Sigmoid colon (tissue), 4 donors: ENCODE measurements around the gene LCORL.

Experiments
- EP300 ChIP-seq, 4 donors: sonication (generic); formaldehyde crosslinking; IDR thresholded peaks; one replicate each; pipeline ENCODE4 v1.6.1; 2017; ENCODE audit warnings: antibody characterized with exemption in 4 of 4
- POLR2AphosphoS5 ChIP-seq, 4 donors: sonication (generic); formaldehyde crosslinking; IDR thresholded peaks; one replicate each; pipeline ENCODE4 v1.6.1; 2017; ENCODE audit warnings: antibody characterized with exemption in 4 of 4
- TF ChIP-seq, protein P1 (sequence below), 4 experiments: fragments of 450-650 bp in 3 of 4; fragments of 200-600 bp in 1 of 4; IDR thresholded peaks; one replicate each; pipeline ENCODE4 v1.5.1; 2016 to 2019; ENCODE audit warnings: antibody characterized with exemption in 4 of 4, mild to moderate bottlenecking in 3 of 4, moderate library complexity in 2 of 4

DNA sequence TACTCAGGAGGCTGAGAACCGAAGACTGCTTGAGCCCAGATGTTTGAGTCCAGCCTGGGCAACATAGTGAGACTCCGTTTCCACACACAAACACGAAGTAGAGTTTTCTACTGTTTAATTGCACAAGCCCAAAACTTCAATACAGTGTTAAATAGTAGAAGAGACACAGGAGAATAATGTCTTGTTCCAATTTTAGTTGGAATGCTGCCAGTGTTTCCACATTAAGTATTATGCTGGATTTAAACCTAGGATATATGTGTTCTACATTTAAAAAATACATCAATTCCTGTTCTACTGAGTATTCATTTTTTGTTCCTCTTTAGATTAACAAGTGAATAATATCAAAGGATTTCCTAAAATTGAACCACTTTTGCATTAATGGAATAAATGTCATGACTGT, 91.3 kb downstream of the LCORL start:
- TF ChIP-seq, protein P1, sequence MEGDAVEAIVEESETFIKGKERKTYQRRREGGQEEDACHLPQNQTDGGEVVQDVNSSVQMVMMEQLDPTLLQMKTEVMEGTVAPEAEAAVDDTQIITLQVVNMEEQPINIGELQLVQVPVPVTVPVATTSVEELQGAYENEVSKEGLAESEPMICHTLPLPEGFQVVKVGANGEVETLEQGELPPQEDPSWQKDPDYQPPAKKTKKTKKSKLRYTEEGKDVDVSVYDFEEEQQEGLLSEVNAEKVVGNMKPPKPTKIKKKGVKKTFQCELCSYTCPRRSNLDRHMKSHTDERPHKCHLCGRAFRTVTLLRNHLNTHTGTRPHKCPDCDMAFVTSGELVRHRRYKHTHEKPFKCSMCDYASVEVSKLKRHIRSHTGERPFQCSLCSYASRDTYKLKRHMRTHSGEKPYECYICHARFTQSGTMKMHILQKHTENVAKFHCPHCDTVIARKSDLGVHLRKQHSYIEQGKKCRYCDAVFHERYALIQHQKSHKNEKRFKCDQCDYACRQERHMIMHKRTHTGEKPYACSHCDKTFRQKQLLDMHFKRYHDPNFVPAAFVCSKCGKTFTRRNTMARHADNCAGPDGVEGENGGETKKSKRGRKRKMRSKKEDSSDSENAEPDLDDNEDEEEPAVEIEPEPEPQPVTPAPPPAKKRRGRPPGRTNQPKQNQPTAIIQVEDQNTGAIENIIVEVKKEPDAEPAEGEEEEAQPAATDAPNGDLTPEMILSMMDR (IDR thresholded peaks at IDR 0.05): no peak
- TF ChIP-seq EP300 (IDR thresholded peaks at IDR 0.05) (no peak), POLR2AphosphoS5 (IDR thresholded peaks at IDR 0.05) (no peak)
